Body of pancreas (tissue), 4 donors: ENCODE results near the gene PRRT1B. TPM values are rescaled to one million over a fixed set of nuclear protein-coding genes. Genes with fewer than 3 reads are reported as not detected.

Experiments
- ATAC-seq: fragments of 150-250 bp; one replicate; pipeline ENCODE4 v1.9.1; 2016
- DNase-seq, 4 donors: peaks; one replicate each; pipeline ENCODE4 v3.0.0-alpha.2; 2019
- H3K27ac ChIP-seq, 4 donors: fragments of 200-600 bp; sonication (generic); 1 replicate in 3 of 4; 2 replicates in 1 of 4; pipeline versions ENCODE4 v1.5.1 to v1.6.1; 2016 to 2019; ENCODE audit warnings: mild to moderate bottlenecking in 1 of 4, mixed read lengths in 1 of 4, moderate library complexity in 1 of 4
- H3K27me3 ChIP-seq, 2 donors: fragments of 200-600 bp; sonication (generic); one replicate each; pipeline ENCODE4 v1.6.0; 2016; ENCODE audit warnings: mild to moderate bottlenecking in 1 of 2
- H3K36me3 ChIP-seq, 2 donors: fragments of 200-600 bp; sonication (generic); replicated peaks in 1 of 2; 2 replicates each; pipeline ENCODE4 v1.5.1; 2016; ENCODE audit warnings: low read depth in 2 of 2; ENCODE audit not compliant: insufficient read depth in 1 of 2
- H3K4me1 ChIP-seq: fragments of 200-600 bp; sonication (generic); one replicate; pipeline ENCODE4 v1.6.0; 2016
- H3K4me3 ChIP-seq, 2 donors: fragments of 200-600 bp; sonication (generic); 1 replicate in 1 of 2; 2 replicates in 1 of 2; pipeline ENCODE4 v1.5.1; 2016 to 2019
- H3K9me3 ChIP-seq, 3 donors: fragments of 200-600 bp; sonication (generic); 1 replicate in 2 of 3; 2 replicates in 1 of 3; pipeline ENCODE4 v1.5.1; 2016
- POLR2A ChIP-seq, 3 donors: fragments of 450-650 bp; IDR thresholded peaks; one replicate each; pipeline ENCODE4 v1.6.1; 2016; ENCODE audit warnings: antibody characterized with exemption in 3 of 3, mild to moderate bottlenecking in 2 of 3
- WGBS, 2 donors: methylation state at CpG; one replicate each; pipeline ENCODE4 v1.1.5; 2017; 5-methylcytosine and 5-hydroxymethylcytosine counted together
- intact Hi-C: fragments of 100-400 bp; cut with DNase I; formaldehyde crosslinking; loops from one replicate; pipeline ENCODE4 v1.15.1; 2023
- total RNA-seq, 2 donors: library from RNA; depleted of rRNA; stranded (reverse); fragments of >200 nt; gene quantifications; one replicate each; pipeline ENCODE4 v1.1.0, GENCODE V29; 2016
- TF ChIP-seq, protein P1 (sequence below), 7 experiments: fragments of 450-650 bp in 4 of 7; fragments of 200-600 bp in 3 of 7; sonication (generic) in 3 of 7; IDR thresholded peaks; one replicate each; pipeline ENCODE4 v1.5.1; 2016 to 2019; ENCODE audit warnings: antibody characterized with exemption in 7 of 7

PRRT1B gene
- total RNA-seq, 2 donors from 2014 or later: 0.33 to 0.78 TPM

DNA sequence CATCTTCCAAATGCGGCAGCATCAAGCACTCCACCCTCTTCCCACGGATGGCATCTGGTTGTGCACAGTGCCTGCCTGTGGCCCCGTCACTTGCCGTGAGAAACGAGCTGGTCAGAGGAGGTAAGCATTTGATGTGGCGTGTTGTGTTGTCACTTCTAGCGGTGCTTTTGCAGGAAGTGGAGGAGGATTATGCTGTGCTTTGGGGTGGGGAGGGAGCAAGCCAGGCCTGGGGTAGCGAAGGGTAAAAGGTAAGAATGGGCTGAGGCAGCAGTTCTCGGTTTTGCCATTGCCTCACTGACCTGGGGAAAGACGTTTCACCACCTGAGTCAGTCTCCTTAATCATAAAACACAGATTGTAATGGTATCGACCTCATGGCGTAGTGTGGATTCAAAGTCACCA is 44.9 kb upstream of the PRRT1B start:
- peaks cover 32% of the 10 kb centered on the region for H3K4me1 ChIP-seq
- ATAC-seq: no peak
- no peaks in the 10 kb centered on the region for H3K27me3 ChIP-seq
- H3K9me3 ChIP-seq: no peaks in the 10 kb centered on the region
- DNase-seq: no peak
- H3K4me3 ChIP-seq: no peak overlapping the region
- intact Hi-C loops: no loop called here
- TF ChIP-seq POLR2A (IDR thresholded peaks at IDR 0.05): no peak
- TF ChIP-seq, protein P1, sequence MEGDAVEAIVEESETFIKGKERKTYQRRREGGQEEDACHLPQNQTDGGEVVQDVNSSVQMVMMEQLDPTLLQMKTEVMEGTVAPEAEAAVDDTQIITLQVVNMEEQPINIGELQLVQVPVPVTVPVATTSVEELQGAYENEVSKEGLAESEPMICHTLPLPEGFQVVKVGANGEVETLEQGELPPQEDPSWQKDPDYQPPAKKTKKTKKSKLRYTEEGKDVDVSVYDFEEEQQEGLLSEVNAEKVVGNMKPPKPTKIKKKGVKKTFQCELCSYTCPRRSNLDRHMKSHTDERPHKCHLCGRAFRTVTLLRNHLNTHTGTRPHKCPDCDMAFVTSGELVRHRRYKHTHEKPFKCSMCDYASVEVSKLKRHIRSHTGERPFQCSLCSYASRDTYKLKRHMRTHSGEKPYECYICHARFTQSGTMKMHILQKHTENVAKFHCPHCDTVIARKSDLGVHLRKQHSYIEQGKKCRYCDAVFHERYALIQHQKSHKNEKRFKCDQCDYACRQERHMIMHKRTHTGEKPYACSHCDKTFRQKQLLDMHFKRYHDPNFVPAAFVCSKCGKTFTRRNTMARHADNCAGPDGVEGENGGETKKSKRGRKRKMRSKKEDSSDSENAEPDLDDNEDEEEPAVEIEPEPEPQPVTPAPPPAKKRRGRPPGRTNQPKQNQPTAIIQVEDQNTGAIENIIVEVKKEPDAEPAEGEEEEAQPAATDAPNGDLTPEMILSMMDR (IDR thresholded peaks at IDR 0.05): no peak
- H3K36me3 ChIP-seq: peaks cover 7 to 20% of the 10 kb centered on the region in 2 donors
- 59 to 67% methylated on average over 12 of the region's 12 CpGs for WGBS, 2 donors
- no peak overlapping the region for H3K27ac ChIP-seq

DNA sequence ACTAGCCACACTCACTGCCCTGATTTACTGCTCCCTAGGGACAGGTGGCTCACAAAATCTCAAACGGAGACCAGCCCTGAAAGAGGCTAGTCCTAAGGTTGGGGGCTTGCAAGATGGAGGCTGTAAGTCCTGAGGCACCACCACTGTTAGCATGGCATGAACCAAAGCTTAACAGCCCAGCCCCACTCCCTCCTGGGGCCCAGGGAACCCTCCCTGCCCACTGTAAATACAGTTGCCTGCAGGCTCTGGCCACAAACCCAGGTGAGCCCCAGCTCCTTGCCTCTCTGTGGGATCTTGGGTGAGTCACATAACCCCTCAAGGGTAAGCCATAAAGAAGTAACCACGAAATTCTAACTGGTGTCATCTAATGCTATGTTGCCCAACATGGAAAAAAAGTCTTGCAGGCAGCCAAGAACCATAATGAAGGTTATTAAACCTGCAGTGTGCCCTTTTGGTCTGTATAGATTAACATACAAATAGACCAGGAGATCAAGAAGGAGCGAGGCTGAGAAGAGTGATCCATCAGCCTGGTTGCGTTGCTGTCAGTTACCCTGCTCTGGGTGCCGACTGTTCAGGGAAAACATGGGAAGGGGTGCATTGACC is 44.3 kb upstream of the PRRT1B start:
- WGBS, 2 donors: 46 to 60% methylated on average over 4 to 5 of the region's 5 CpGs
- peaks cover 32% of the 10 kb centered on the region for H3K4me1 ChIP-seq
- no peak overlapping the region for H3K27ac ChIP-seq
- no peak for DNase-seq
- peaks cover 4 to 15% of the 10 kb centered on the region in 2 donors for H3K36me3 ChIP-seq
- H3K27me3 ChIP-seq: no peaks in the 10 kb centered on the region
- TF ChIP-seq, protein P1 (IDR thresholded peaks at IDR 0.05): no peak
- TF ChIP-seq POLR2A (IDR thresholded peaks at IDR 0.05): no peak
- no peak overlapping the region for H3K4me3 ChIP-seq
- no peaks in the 10 kb centered on the region for H3K9me3 ChIP-seq
- ATAC-seq: no peak
- intact Hi-C loops: no loop called here

DNA sequence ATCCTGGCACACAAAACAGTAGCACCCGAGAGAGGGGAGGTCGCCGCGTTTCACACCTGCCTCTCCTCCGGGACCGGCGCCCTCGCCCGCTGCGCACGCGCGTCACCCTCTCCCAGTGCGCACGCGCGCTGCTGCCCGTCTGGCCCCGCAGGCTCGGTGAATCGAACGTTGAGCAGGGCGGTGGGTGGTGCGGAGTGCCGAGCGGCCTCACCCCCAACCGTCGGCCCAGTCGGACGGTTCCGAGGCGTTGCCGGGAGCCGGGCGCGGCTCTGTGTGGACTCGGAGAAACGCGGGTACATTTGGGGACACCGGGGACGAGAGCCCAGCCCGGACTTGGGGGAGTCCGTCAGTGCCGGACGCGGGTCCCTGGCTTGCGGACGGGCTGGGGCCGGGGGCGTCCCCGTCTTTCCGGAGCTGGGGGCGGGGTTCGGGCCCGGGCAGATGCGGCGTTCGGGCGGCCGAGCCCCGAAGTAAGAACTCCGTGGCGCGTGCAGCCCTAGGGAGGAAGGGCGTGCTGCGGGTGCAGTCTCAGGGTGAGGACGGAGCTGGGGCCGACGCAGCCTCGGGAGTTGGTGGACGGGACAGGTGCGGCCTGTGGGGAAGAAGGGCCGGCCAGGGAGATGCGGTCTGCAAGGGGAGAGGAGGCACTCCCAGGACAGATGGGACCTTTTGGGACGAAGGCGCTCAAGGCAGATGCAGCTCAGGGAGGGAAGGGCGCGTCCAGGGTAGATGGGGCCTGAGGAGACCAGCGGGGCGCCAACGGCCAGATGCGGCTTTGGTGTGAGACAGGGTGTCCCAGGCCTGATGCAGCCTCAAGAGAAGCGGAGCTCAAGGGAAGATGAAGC is 42.3 kb upstream of the PRRT1B start, which contains the start of gene POMT1:
Gene POMT1 (plus strand): TSS at position 138 of the 845 bp plus-strand sequence. CDS start 1,301 bp downstream, outside the sequence.
- H3K4me3 ChIP-seq: peak within 1 kb of the TSS; percentile 94 to 99
- TF ChIP-seq, protein P1 (IDR thresholded peaks at IDR 0.05): peak in 1 of 7 experiments; percentile 7
- TF ChIP-seq POLR2A (IDR thresholded peaks at IDR 0.05): peak in 2 of 3 donors; percentile 41 to 48
- ATAC-seq (peak; percentile 96), DNase-seq (peak; percentile 88 to 91 (median 90))
- peaks cover 32% of the 10 kb centered on the region for H3K4me1 ChIP-seq
- 0% methylated on average over 44 to 65 of the region's 83 CpGs for WGBS, 2 donors
- H3K36me3 ChIP-seq: peaks cover 0 to 5% of the 10 kb centered on the region in 2 donors
- H3K27ac ChIP-seq: peak within 1 kb of the TSS; percentile 15 to 76 (median 65)
- no peaks in the 10 kb centered on the region for H3K27me3 ChIP-seq
- intact Hi-C loops: no loop called here
- no peaks in the 10 kb centered on the region for H3K9me3 ChIP-seq

DNA sequence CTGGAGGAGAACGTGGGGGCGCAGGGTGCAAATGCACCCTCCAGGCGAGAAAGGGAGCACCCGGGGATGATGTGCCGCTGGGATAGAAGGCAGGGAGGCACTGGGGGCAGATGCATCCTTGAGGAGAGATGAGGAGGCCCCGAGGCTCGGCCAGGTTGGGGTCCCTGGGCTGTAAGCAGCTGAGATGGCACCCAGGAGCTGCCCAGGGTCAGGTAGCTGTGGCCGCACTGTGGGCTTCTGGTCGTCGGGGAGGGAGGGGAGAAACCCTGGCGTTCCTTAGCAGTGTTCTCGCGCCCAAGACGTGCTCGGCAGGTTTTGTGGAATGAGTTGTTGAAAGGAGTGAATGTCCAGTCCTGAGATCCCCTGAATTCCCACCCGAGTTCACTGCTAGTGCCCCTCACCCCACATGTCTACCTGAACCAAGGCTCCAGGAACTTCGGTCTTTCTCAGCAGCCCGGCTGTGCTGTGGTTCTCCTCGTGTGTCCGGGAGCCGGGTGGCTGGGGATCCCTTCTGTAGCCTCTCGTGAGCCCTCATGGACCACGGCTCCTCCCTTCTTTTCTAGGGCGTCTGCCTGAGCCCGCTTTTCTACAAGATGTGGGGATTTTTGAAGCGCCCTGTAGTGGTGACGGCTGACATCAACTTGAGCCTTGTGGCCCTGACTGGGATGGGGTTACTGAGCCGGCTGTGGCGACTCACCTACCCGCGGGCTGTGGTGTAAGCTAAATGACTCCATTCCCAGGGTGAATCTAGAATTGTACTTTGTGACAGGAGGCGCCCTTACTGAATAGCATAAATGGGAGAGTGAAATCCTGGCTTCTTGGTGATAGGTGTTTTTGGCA is 41.5 kb upstream of the PRRT1B start:
- H3K27ac ChIP-seq: peak overlapping the region in 1 of 4 donors; percentile 70

More for the DNA sequence above, 41.5 kb upstream of the PRRT1B start:
- Histone ChIP-seq H3K36me3 (peaks cover 0 to 3% of the 10 kb centered on the region in 2 donors), H3K4me1 (peaks cover 32% of the 10 kb centered on the region), H3K4me3 (peak overlapping the region; percentile 94 to 99), H3K9me3 (no peaks in the 10 kb centered on the region), H3K27me3 (no peaks in the 10 kb centered on the region)
- DNase-seq (peak in 1 of 4 donors; percentile 8), ATAC-seq (no peak)
- 15 to 17% methylated on average over 13 to 32 of the region's 32 CpGs for WGBS, 2 donors
- TF ChIP-seq POLR2A (IDR thresholded peaks at IDR 0.05): no peak
- TF ChIP-seq, protein P1 (IDR thresholded peaks at IDR 0.05): peak in 1 of 7 experiments; percentile 6
- intact Hi-C loops: no loop called here
